Mucosa of stomach (tissue), 1 donor: Measurements from ENCODE around the gene BIN2.
"Not testable (repeated sequence)": the region's sequence is repeated elsewhere in the genome, so short reads cannot be mapped to it uniquely, and the experiment has no call there.

Experiments used
- H3K27me3 ChIP-seq: one replicate; pipeline ENCODE4 v1.7.0; 2013; ENCODE audit warnings: mild to moderate bottlenecking, low read length; ENCODE audit not compliant: control insufficient read depth, insufficient read depth
- H3K36me3 ChIP-seq: one replicate; pipeline ENCODE4 v1.7.0; 2013; ENCODE audit warnings: low read length; ENCODE audit not compliant: control insufficient read depth, insufficient read depth
- H3K4me1 ChIP-seq: one replicate; pipeline ENCODE4 v1.7.0; 2013; ENCODE audit warnings: mild to moderate bottlenecking, low read length; ENCODE audit not compliant: control insufficient read depth, insufficient read depth
- H3K4me3 ChIP-seq: one replicate; pipeline ENCODE4 v1.7.0; 2013; ENCODE audit warnings: low read length
- H3K9ac ChIP-seq: one replicate; pipeline ENCODE4 v1.7.0; 2013; ENCODE audit warnings: mild to moderate bottlenecking, low read length, moderate library complexity
- H3K9me3 ChIP-seq: one replicate; pipeline ENCODE4 v1.7.0; 2013; ENCODE audit warnings: mild to moderate bottlenecking, low read length, moderate library complexity; ENCODE audit not compliant: control insufficient read depth
- donor health status: Pancreatic carcinoma.

Gene BIN2

GRCh38 chr12:51294097-51294496 is 29.9 kb downstream of the BIN2 start:
- H3K27me3 ChIP-seq, H3K4me1 ChIP-seq, H3K36me3 ChIP-seq, H3K4me3 ChIP-seq, H3K9me3 ChIP-seq, H3K9ac ChIP-seq: not testable (repeated sequence)

DNA sequence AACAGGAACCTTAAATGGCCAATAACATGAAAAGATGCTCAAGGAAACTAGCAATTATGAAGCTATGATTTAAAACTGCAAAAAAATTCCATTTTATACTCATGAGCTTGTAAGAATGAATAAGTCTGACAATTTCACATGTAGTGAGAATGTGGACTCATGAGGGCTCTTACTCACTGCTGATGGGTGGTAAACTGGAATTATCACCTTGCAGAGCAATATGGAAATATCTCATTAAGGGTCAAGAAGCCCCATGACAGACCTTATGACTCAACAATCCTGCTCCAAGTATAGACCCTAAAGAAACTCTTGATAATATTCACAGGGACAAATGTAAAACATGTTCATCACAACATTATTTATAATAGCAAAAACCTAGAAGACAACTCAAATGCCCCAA is 30.3 kb downstream of the BIN2 start:
- Histone ChIP-seq H3K36me3 (no peaks in the 10 kb centered on the region), H3K9me3 (no peaks in the 10 kb centered on the region), H3K9ac (no peak overlapping the region), H3K4me1 (no peaks in the 10 kb centered on the region), H3K4me3 (no peak overlapping the region), H3K27me3 (no peaks in the 10 kb centered on the region)

DNA sequence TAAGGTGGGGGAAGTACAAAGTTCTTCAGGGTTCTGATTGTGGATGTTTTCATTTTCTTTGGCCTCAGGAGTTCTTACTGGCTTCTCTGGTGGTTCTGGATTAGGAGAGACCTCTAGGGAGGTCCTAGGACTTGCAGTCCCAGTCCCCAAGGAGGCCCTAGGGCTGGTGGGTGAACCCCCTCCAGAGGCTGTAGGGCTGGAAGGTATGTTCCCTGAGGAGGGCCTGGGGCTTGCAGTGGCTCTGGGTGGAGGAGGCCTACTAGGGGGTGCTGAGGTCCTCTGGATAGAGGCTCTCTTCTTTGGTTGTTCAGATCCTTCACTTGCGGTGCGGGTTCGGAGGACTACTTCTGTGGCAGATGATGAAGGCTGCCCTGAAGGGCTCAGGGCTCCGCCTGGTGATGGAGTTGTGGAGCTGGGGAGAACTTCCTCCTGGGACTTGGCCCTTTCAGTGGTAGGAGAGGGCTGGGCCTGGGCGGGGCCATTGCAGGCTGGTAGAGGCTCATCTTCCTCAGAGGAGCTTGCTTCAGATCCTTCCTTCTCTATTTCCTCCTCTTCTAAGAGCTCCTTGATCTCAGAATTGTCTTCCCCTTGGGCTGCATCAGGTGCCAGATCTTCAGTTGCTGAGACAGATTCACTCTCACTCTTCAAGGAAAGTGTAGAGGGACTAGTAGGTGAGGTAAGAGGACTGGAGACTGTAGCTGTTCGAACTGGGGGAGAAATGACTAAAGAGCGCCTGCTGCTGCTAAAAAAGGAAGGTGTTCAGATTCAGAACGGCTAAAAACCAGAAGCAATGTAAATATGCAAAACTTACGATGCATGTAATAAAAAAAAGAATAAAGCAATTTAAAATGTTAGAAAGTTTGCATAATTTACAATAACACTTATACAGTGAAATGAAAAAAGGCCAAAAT is 32.1 kb downstream of the BIN2 start:
- H3K27me3 ChIP-seq, H3K9ac ChIP-seq, H3K9me3 ChIP-seq, H3K36me3 ChIP-seq, H3K4me1 ChIP-seq, H3K4me3 ChIP-seq: not testable (repeated sequence)

- no peaks in the 10 kb centered on the region for H3K27me3 ChIP-seq
- no peaks in the 10 kb centered on the region for H3K9me3 ChIP-seq
- H3K4me3 ChIP-seq = no peak overlapping the region
- no peaks in the 10 kb centered on the region for H3K4me1 ChIP-seq
- no peaks in the 10 kb centered on the region for H3K36me3 ChIP-seq
- H3K9ac ChIP-seq = no peak overlapping the region
Measured at GRCh38 chr12:51285843-51286242, 38.1 kb downstream of the BIN2 start.

GRCh38 chr12:51281202-51281924 is 42.6 kb downstream of the BIN2 start:
- H3K9ac ChIP-seq = no peak overlapping the region
- H3K4me3 ChIP-seq = no peak overlapping the region
- H3K4me1 ChIP-seq = no peaks in the 10 kb centered on the region
- no peaks in the 10 kb centered on the region for H3K27me3 ChIP-seq
- H3K36me3 ChIP-seq = no peaks in the 10 kb centered on the region
- H3K9me3 ChIP-seq = no peaks in the 10 kb centered on the region

DNA sequence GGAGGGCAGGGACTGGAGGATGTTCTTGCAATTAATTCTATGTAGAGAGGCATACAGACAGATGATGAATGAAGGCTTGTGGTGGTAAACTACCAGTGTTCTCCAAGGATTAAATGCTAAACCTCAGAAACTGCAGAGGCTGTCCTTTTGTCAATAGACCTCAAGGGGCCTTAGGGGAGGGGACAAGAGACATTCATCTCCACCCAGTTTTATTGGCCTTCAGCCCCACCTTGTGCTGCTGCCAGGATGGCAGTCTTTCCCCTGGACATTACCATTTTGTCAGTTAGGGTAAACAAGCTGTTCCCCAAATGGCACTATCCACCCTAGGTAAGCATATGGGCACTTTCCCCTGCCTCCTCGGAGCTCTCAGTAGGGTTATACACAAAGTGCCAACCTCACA is 48.9 kb downstream of the BIN2 start:
- Histone ChIP-seq H3K9me3 (no peaks in the 10 kb centered on the region), H3K9ac (no peak overlapping the region), H3K4me3 (no peak overlapping the region), H3K27me3 (no peaks in the 10 kb centered on the region), H3K36me3 (no peaks in the 10 kb centered on the region), H3K4me1 (peaks cover 14% of the 10 kb centered on the region)

DNA sequence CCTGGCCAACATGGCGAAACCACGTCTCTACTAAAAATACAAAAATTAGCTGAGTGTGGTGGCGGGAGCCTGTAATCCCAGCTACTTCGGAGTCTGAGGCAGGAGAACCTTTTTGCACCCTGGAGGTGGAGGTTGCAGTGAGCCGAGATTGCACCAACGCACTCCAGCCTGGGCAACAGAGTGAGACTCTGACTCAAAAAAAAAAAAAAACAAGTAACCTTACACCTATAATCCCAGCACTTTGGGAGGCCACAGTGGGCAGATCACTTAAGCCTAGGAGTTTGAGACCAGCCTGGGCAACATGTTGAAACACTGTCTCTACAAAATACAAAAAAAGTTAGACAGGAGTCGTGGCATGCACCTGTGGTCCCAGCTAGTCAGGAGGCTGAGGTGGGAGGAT is 51.2 kb downstream of the BIN2 start:
- H3K4me3 ChIP-seq, H3K27me3 ChIP-seq, H3K36me3 ChIP-seq, H3K9me3 ChIP-seq, H3K9ac ChIP-seq: not testable (repeated sequence)
- peaks cover 14% of the 10 kb centered on the region for H3K4me1 ChIP-seq

DNA sequence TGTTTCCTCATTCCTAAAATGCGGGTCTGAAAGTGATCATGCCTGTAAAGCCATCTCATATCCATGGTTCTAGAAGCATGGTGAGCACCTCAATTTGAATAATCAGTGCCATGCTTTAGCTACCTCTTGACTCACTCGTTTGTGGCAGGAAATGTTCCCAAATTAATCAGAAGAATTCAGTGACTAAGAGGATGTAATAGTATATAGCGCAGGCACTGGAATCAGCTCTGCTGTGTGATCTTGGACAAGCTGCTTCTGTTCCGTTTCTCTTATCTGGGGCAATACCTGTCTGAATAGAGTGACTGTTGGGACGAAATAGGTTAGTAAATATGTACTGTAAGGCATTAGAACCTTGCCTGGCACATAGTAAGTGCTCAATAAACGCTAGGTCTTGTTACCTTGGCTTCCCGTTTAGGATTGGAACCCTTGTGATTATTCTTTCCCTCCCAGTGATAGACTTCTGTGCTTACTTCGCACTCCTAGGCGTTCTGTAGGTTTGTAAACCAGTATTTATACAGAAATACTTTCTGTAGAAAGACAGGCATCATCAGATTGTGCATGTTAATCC is 52.9 kb downstream of the BIN2 start:
- Histone ChIP-seq H3K4me1 (peaks cover 14% of the 10 kb centered on the region), H3K27me3 (no peaks in the 10 kb centered on the region), H3K36me3 (no peaks in the 10 kb centered on the region), H3K4me3 (peak overlapping the region; percentile 48), H3K9me3 (no peaks in the 10 kb centered on the region), H3K9ac (peak overlapping the region; percentile 70)

GRCh38 chr12:51270067-51270950 is 53.7 kb downstream of the BIN2 start, which contains the start of gene SMAGP:
Gene SMAGP (minus strand): TSS chr12:51270415. CDS start chr12:51269278, 1,137 bp downstream.
- no peaks in the 10 kb centered on the region for H3K9me3 ChIP-seq
- peak within 1 kb of the TSS; percentile 69 for H3K4me3 ChIP-seq
- H3K4me1 ChIP-seq = peaks cover 12% of the 10 kb centered on the region
- H3K9ac ChIP-seq = peak within 1 kb of the TSS; percentile 94
- no peaks in the 10 kb centered on the region for H3K36me3 ChIP-seq
- no peaks in the 10 kb centered on the region for H3K27me3 ChIP-seq

GRCh38 chr12:51269174-51270066 is 54.6 kb downstream of the BIN2 start:
- Histone ChIP-seq H3K4me3 (peak overlapping the region; percentile 69), H3K4me1 (peaks cover 6% of the 10 kb centered on the region), H3K9me3 (no peaks in the 10 kb centered on the region), H3K27me3 (no peaks in the 10 kb centered on the region), H3K36me3 (no peaks in the 10 kb centered on the region), H3K9ac (peak overlapping the region; percentile 94)

DNA sequence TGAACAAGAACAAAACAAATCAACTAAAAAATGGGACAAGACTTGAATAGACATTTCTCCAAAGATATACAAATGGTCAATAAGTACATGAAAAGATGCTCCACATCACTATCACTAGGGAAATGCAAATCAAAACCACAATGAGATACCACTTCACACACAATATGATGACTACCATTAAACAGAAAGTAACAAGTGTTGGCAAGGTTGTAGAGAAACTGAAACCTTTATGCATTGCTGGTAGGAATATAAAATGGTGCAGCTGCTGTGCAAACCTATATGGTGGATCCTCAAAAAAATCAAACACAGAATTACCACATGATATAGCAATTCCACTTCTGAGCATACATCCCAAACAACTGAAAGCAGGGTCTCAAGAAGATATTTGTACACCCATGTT is 59.0 kb downstream of the BIN2 start:
- Histone ChIP-seq H3K4me3 (no peak overlapping the region), H3K36me3 (no peaks in the 10 kb centered on the region), H3K9ac (no peak overlapping the region), H3K27me3 (no peaks in the 10 kb centered on the region), H3K9me3 (no peaks in the 10 kb centered on the region), H3K4me1 (peaks cover 6% of the 10 kb centered on the region)
